Measurements from ENCODE around the gene PTGFRN. TPM values are rescaled to one million over a fixed set of nuclear protein-coding genes. Genes with fewer than 3 reads are reported as not detected.

PTGFRN gene
- total RNA-seq, 1 experiment from 2014 or later = 60.6 TPM

DNA sequence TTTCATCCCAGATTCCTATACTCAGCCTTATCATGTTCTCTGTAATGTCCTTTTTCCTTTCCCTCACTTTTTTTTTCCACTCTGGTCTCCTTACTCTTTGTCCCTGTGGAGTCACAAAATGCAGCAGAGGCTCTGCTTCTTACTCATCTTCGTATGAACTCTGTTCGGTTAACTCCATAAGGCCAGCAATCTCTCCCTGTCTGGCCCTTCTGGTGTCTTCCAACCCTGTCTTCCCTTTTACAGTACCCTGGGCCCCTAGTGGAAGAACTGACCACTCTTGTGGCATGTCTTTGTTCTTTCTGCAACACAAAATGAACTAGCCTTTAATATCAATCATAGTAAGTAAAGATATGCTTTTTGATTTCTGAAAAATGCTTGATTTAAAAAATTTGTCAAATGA lies 98.9 kb downstream of the PTGFRN start:
- H3K9ac ChIP-seq (ENCODE audit: low read length) = no peak overlapping the region
- no TSS peak for BruUV-seq (replicated peaks)
- CTCF ChIA-PET = no interaction called here

More for the DNA sequence above, 98.9 kb downstream of the PTGFRN start:
- H3K36me3 ChIP-seq (ENCODE audit: control insufficient read depth in 1 of 2, insufficient read depth in 2 of 2, low read length in 2 of 2) = no peaks in the 10 kb centered on the region
- H3K9me2 ChIP-seq (ENCODE audit: insufficient read depth) = no peaks in the 10 kb centered on the region
- H3K4me2 ChIP-seq (ENCODE audit: low read length) = no peak overlapping the region
- H3K79me2 ChIP-seq (ENCODE audit: insufficient read depth, low read length) = no peaks in the 10 kb centered on the region
- RAD21 ChIA-PET (ENCODE audit: low non-redundant PET in 1 of 2, low total read pairs in 2 of 2, uncharacterized antibody in 2 of 2, unreplicated experiment in 2 of 2) = no interaction called here
- intact Hi-C loops (cut with micrococcal nuclease) = no loop called here
- POLR2A ChIA-PET = no interaction called here
- no peak overlapping the region for H2AFZ ChIP-seq (ENCODE audit: low read depth, low read length, poor library complexity, severe bottlenecking)
- H3K4me3 ChIP-seq (replicated peaks in 1 of 2; ENCODE audit: low read depth in 1 of 2, low read length in 2 of 2) = no peak overlapping the region
- no peak for ATAC-seq
- no peaks in the 10 kb centered on the region for H3K9me3 ChIP-seq (ENCODE audit: control insufficient read depth in 1 of 2, insufficient read depth in 1 of 2, low read depth in 1 of 2, low read length in 2 of 2)
- DNase-seq (ENCODE audit: low read depth, low spot score) = no peak
- no peak overlapping the region for H3K27ac ChIP-seq (ENCODE audit: low read depth, low read length)
- no peaks in the 10 kb centered on the region for H3K4me1 ChIP-seq (ENCODE audit: control insufficient read depth in 1 of 2, insufficient read depth in 2 of 2, low read length in 2 of 2)
- no peaks in the 10 kb centered on the region for H3K27me3 ChIP-seq (ENCODE audit: insufficient read depth, low read length)
- TF ChIP-seq POLR2AphosphoS5 (IDR thresholded peaks at IDR 0.05; ENCODE audit: low read depth, low read length) (no peak), CTCF (IDR thresholded peaks at IDR 0.05 in 2 of 3, conservative IDR thresholded peaks at IDR 0.05 in 1 of 3; ENCODE audit: borderline replicate concordance in 1 of 3, insufficient read depth in 1 of 3, low read depth in 2 of 3, low read length in 2 of 3) (no peak), RAD21 (IDR thresholded peaks at IDR 0.05; ENCODE audit: low read depth) (no peak), FOSL1 (IDR thresholded peaks at IDR 0.05; ENCODE audit: low read depth) (no peak), CBX3 (IDR thresholded peaks at IDR 0.05; ENCODE audit: low read depth) (no peak), CEBPB (IDR thresholded peaks at IDR 0.05; ENCODE audit: low read depth) (no peak), EGR1 (IDR thresholded peaks at IDR 0.05; ENCODE audit: low read depth) (no peak), ZBTB33 (IDR thresholded peaks at IDR 0.05; ENCODE audit: extremely low read depth, insufficient replicate concordance, low read length) (no peak), ZFX (IDR thresholded peaks at IDR 0.05) (no peak), ZNF274 (IDR thresholded peaks at IDR 0.05; ENCODE audit: low read depth, low read length) (no peak), SIN3A (IDR thresholded peaks at IDR 0.05; ENCODE audit: low read depth) (no peak), EZH2 (IDR thresholded peaks at IDR 0.05) (no peak), POLR2A (IDR thresholded peaks at IDR 0.05; ENCODE audit: borderline replicate concordance, extremely low read depth, insufficient read depth, insufficient read length) (no peak), JUND (IDR thresholded peaks at IDR 0.05) (no peak)
- TF ChIP-seq, protein P1, sequence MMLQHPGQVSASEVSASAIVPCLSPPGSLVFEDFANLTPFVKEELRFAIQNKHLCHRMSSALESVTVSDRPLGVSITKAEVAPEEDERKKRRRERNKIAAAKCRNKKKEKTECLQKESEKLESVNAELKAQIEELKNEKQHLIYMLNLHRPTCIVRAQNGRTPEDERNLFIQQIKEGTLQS (IDR thresholded peaks at IDR 0.05) = no peak
- H4K20me1 ChIP-seq (ENCODE audit: insufficient read depth) = no peaks in the 10 kb centered on the region

All from HCT116 (cell line).